ENCODE data around the gene MEGF10.

GRCh38 chr5:127331890-127332649 is 41.5 kb downstream of the MEGF10 start:
- TF ChIP-seq CTCF (IDR thresholded peaks at IDR 0.05 in 8 of 11, conservative IDR thresholded peaks at IDR 0.05 in 3 of 11) (no peak), POLR2A (IDR thresholded peaks at IDR 0.05) (no peak)

Measured in spleen (tissue), 7 donors.